ENCODE data around the gene PRADC1.

PRADC1 gene

GRCh38 chr2:73225513-73226360 lies 7.3 kb downstream of the PRADC1 start:
- TF ChIP-seq FOXP2 (optimal IDR thresholded peaks at IDR 0.05; ENCODE audit: borderline replicate concordance, extremely low read depth, extremely low read length, insufficient read depth) (no peak), SIN3A (IDR thresholded peaks at IDR 0.05; ENCODE audit: borderline replicate concordance, insufficient read depth, low read length) (no peak), TAF1 (IDR thresholded peaks at IDR 0.05; ENCODE audit: borderline replicate concordance, insufficient read depth, low read length) (no peak), REST (IDR thresholded peaks at IDR 0.05; ENCODE audit: insufficient read depth in 1 of 2, low read depth in 2 of 2, low read length in 2 of 2) (no peak), POLR2AphosphoS5 (IDR thresholded peaks at IDR 0.05; ENCODE audit: low read depth, low read length) (no peak)

DNA sequence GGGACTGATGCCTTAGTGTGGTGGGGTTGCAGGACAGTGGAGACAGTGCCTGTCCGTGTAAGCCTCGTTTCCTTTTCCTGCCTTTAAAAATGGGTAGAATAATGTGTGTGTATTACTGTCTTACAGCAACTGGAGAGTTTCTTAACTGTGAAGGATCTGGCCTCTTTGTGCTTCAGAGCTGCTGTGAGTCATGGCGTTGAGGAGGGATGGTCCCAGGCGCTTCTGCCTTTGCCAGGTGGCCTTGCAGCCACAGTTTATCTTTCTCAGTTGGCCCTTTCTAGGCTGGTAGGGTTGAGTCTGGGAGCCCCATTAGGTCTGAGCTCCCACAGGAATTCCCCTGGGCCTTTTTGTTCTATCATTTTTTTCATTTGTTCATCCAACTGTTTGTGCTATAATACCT lies 9.2 kb downstream of the PRADC1 start:
- TF ChIP-seq FOXP2 (optimal IDR thresholded peaks at IDR 0.05; ENCODE audit: borderline replicate concordance, extremely low read depth, extremely low read length, insufficient read depth) (no peak), REST (IDR thresholded peaks at IDR 0.05; ENCODE audit: insufficient read depth in 1 of 2, low read depth in 2 of 2, low read length in 2 of 2) (no peak), TAF1 (IDR thresholded peaks at IDR 0.05; ENCODE audit: borderline replicate concordance, insufficient read depth, low read length) (no peak), POLR2AphosphoS5 (IDR thresholded peaks at IDR 0.05; ENCODE audit: low read depth, low read length) (no peak), SIN3A (IDR thresholded peaks at IDR 0.05; ENCODE audit: borderline replicate concordance, insufficient read depth, low read length) (no peak)

DNA sequence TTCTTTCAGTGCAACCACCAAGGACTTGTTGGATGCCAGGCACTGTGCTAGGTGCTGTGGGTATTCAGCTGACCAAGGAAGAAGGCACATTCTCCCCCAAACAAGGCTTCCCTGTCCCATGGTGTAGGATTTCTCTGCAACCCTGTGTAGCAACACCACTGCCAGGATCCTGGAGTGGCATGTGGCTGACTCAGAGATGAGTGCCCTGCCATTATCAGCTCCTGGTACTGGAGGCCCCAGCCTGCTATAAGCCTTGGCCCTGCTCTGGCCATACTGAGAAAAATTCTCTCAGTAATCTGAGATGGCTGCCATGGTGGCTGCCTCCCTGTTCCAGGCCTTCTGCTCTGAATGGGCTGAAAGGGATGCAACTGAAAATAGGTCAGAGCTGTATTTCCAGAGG lies 14.7 kb downstream of the PRADC1 start:
- TF ChIP-seq FOXP2 (optimal IDR thresholded peaks at IDR 0.05; ENCODE audit: borderline replicate concordance, extremely low read depth, extremely low read length, insufficient read depth) (no peak), POLR2AphosphoS5 (IDR thresholded peaks at IDR 0.05; ENCODE audit: low read depth, low read length) (no peak), SIN3A (IDR thresholded peaks at IDR 0.05; ENCODE audit: borderline replicate concordance, insufficient read depth, low read length) (no peak), TAF1 (IDR thresholded peaks at IDR 0.05; ENCODE audit: borderline replicate concordance, insufficient read depth, low read length) (no peak), REST (IDR thresholded peaks at IDR 0.05; ENCODE audit: insufficient read depth in 1 of 2, low read depth in 2 of 2, low read length in 2 of 2) (no peak)

DNA sequence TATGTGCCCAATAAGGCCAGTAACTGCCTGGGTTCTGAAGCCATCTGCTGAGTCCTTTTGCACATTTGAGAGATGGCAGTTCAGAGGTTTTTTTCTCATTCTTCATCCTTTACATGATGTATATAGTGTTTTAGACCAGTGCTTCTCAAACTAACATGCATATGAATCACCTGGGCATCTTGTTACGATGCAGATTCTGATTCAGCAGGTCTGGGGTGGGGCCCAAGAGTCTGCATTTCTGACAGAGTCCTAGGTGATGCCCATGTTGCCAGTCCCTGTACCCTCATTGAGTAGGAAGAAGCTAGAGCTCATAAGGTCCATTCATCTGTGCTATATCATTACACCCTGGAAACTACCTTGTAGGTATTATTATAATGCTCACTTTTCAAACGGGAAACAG lies 15.2 kb downstream of the PRADC1 start:
- TF ChIP-seq POLR2AphosphoS5 (IDR thresholded peaks at IDR 0.05; ENCODE audit: low read depth, low read length) (no peak), REST (IDR thresholded peaks at IDR 0.05; ENCODE audit: insufficient read depth in 1 of 2, low read depth in 2 of 2, low read length in 2 of 2) (no peak), SIN3A (IDR thresholded peaks at IDR 0.05; ENCODE audit: borderline replicate concordance, insufficient read depth, low read length) (no peak), TAF1 (IDR thresholded peaks at IDR 0.05; ENCODE audit: borderline replicate concordance, insufficient read depth, low read length) (no peak), FOXP2 (optimal IDR thresholded peaks at IDR 0.05; ENCODE audit: borderline replicate concordance, extremely low read depth, extremely low read length, insufficient read depth) (no peak)
